Measurements from ENCODE around the gene HMGN1. TPM values are rescaled to one million over a fixed set of nuclear protein-coding genes. Genes with fewer than 3 reads are reported as not detected.

Gene HMGN1
- polyA plus RNA-seq, 1 donor, result 276 TPM

DNA sequence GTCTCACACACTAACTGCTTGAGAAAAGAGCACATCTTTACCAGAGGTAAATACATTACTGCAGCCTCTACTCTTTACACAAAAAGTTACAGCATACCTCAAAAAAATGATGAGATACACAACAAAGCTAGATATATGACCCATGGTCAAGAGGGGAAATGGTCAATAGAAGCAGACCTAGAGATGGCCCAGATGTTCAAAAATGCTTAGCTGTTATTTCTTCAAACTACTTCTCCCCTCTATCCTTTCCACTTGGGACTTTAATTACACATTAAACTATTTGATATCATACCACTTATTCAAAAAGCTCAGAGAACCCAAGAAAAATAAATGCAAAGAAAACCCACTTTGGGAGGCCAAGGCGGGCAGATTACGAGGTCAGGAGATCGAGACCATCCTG, 48.3 kb downstream of the HMGN1 start:
- no peak for DNase-seq (ENCODE audit: low read depth)

DNA sequence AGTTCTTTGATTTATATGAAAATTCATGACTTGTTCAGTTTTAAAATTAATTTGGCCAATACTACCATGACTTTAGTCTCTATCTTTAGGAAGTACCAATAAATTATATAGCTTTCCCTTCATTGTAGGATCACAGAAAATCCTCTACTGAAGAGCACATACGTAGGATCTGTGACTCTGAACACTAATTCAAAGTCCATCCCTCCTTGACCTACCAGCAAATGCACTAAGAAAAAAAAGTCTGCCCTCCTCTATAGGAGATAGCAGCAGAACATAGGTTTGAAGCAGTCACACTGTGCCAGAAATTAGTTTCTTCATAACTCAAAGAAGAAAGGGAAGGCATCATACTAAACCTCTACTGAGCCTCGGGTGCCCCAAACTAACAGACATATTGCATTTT, 52.0 kb downstream of the HMGN1 start:
- no peak for DNase-seq (ENCODE audit: low read depth)

Other genes with a start within 250 kb of the HMGN1 start
- gene PSMG1, start 165.6 kb downstream of the HMGN1 start, polyA plus RNA-seq (ENCODE audit: insufficient read length), result 33.5 TPM
- 31.7 TPM for gene BRWD1, start 35.5 kb downstream of the HMGN1 start, polyA plus RNA-seq (ENCODE audit: insufficient read length)
- 1.3 TPM for gene LCA5L, start 96.7 kb upstream of the HMGN1 start, polyA plus RNA-seq (ENCODE audit: insufficient read length)
- 201 TPM for gene SH3BGR, start 102.9 kb upstream of the HMGN1 start, polyA plus RNA-seq (ENCODE audit: insufficient read length)